CD4-positive, alpha-beta memory T cell (primary cell): ENCODE data around the gene SSRP1. TPM values are rescaled to one million over a fixed set of nuclear protein-coding genes. Genes with fewer than 3 reads are reported as not detected.
"Not testable (repeated sequence)": the region's sequence is repeated elsewhere in the genome, so short reads cannot be mapped to it uniquely, and the experiment has no call there.

Source experiments
- CTCF ChIA-PET: fragments of 350-600 bp; sonication (Branson Sonifier 250); formaldehyde crosslinking; loops from one replicate; lab custom pipeline; 2021; ENCODE audit warnings: inconsistent platforms; ENCODE audit not compliant: partially characterized antibody; lab: Charles Lee
- POLR2A ChIA-PET: fragments of 350-600 bp; sonication (Branson Sonifier 250); formaldehyde crosslinking; loops from one replicate; lab custom pipeline; 2021; ENCODE audit not compliant: partially characterized antibody; lab: Charles Lee
- DNase-seq, 5 donors: peaks; one replicate each; pipeline versions ENCODE4 v3.0.0 to v3.0.0-alpha.2; 2020 to 2022; ENCODE audit warnings: mixed read lengths in 1 of 5
- H3K27ac ChIP-seq: one replicate; pipeline ENCODE4 v1.7.0; 2013; ENCODE audit warnings: low read depth, low read length
- H3K27me3 ChIP-seq: 2 replicates; pipeline ENCODE4 v1.7.0; 2013; ENCODE audit warnings: mild to moderate bottlenecking, low read length, moderate library complexity; ENCODE audit not compliant: insufficient read depth
- H3K36me3 ChIP-seq: 2 replicates; pipeline ENCODE4 v1.7.0; 2013; ENCODE audit warnings: mild to moderate bottlenecking, low read length, moderate library complexity; ENCODE audit not compliant: insufficient read depth
- H3K4me1 ChIP-seq: 2 replicates; pipeline ENCODE4 v1.7.0; 2013; ENCODE audit warnings: mild to moderate bottlenecking, low read length, moderate library complexity; ENCODE audit not compliant: insufficient read depth
- H3K4me3 ChIP-seq, 2 donors: one replicate each; pipeline ENCODE4 v1.7.0; 2013; ENCODE audit warnings: low read length in 2 of 2, mild to moderate bottlenecking in 1 of 2
- H3K9me3 ChIP-seq, 2 donors: one replicate each; pipeline ENCODE4 v1.7.0; 2013; ENCODE audit warnings: low read length in 2 of 2, control low read depth in 1 of 2; ENCODE audit not compliant: control insufficient read depth in 1 of 2
- H3K27ac Mint-ChIP-seq, 7 donors: one replicate each; pipeline ENCODE4 v1.8.0; 2020 to 2021; ENCODE audit warnings: mixed read lengths in 7 of 7, mild to moderate bottlenecking in 6 of 7, inconsistent platforms in 3 of 7, moderate library complexity in 3 of 7
- H3K27me3 Mint-ChIP-seq, 2 donors: one replicate each; pipeline ENCODE4 v1.8.0; 2020 to 2021; ENCODE audit warnings: mixed read lengths in 2 of 2
- H3K36me3 Mint-ChIP-seq, 2 donors: one replicate each; pipeline ENCODE4 v1.8.0; 2020 to 2021; ENCODE audit warnings: mixed read lengths in 2 of 2, inconsistent platforms in 1 of 2, mild to moderate bottlenecking in 1 of 2
- H3K4me1 Mint-ChIP-seq, 4 donors: one replicate each; pipeline ENCODE4 v1.8.0; 2020 to 2021; ENCODE audit warnings: mixed read lengths in 4 of 4, mild to moderate bottlenecking in 1 of 4
- H3K4me3 Mint-ChIP-seq, 8 donors: one replicate each; pipeline ENCODE4 v1.8.0; 2020 to 2021; ENCODE audit warnings: mixed read lengths in 8 of 8, mild to moderate bottlenecking in 7 of 8, moderate library complexity in 6 of 8, inconsistent platforms in 3 of 8
- H3K9me3 Mint-ChIP-seq, 8 donors: one replicate each; pipeline ENCODE4 v1.8.0; 2020 to 2021; ENCODE audit warnings: mixed read lengths in 8 of 8, mild to moderate bottlenecking in 5 of 8, inconsistent platforms in 3 of 8, moderate library complexity in 1 of 8
- intact Hi-C: fragments of 100-400 bp; cut with micrococcal nuclease; formaldehyde crosslinking; loops from one replicate; pipeline ENCODE4 v1.15.1; 2023
- polyA plus RNA-seq, 2 donors: library from polyadenylated mRNA; unstranded; fragments of 300-500 nt; fragmentation: Illumina TruSeq; gene quantifications; one replicate each; pipeline ENCODE4 v1.2.3, GENCODE V29; 2021
- total RNA-seq, 2 experiments: library from RNA; stranded (reverse); gene quantifications; one replicate each; pipeline ENCODE4 v1.2.3, GENCODE V29; 2021

Gene SSRP1
- total and polyA plus RNA-seq, 4 experiments from 2014 or later = 19.6 to 74.3 (median 55.6) TPM

DNA sequence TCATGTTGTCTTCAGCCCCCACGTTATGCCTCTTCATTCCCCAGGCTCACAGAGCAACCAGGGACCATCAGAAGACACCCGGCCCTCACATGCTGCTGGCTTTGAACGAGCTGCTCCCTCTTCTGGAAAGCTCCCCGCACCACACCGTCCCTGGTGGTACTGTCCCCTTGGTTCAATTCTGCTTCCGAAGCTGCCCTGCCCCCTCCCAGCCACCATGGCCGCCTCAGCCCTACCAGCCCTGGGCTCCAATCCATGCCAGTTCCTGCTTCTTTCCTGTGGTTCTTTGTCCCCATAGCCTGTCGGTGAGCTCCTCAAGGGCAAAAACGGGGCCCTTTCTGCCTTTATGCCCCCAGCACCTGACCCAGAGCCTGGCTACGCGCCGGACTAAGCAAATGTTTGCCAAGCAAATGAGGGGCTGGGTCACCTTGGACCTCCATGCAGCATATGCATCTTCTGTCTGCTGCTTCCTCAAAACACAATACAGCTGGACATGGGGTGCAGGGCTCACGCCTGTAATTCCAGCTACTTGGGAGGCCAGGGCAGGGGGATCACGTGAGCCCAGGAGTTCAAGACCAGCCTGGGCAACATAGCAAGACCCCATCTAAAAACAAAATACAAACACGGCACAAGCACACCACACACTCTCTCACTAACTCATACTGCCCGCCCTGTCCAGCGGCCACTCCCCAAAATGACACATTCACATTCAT lies 32.3 kb downstream of the SSRP1 start:
- peaks cover 36 to 43% of the 10 kb centered on the region in 2 donors for H3K36me3 Mint-ChIP-seq
- intact Hi-C loops = no loop called here
- ChIA-PET POLR2A (no interaction called here), CTCF (no interaction called here)
- peaks cover 0 to 4% of the 10 kb centered on the region in 2 donors for H3K9me3 ChIP-seq
- no peak overlapping the region for H3K4me3 ChIP-seq
- no peaks in the 10 kb centered on the region for H3K27me3 ChIP-seq
- no peaks in the 10 kb centered on the region for H3K4me1 ChIP-seq
- no peak for DNase-seq
- peaks cover 3% of the 10 kb centered on the region for H3K36me3 ChIP-seq
- no peak overlapping the region for H3K27ac ChIP-seq
- peaks cover 0 to 14% (median 7%) of the 10 kb centered on the region in 8 donors for H3K9me3 Mint-ChIP-seq
- H3K27me3 Mint-ChIP-seq = no peaks in the 10 kb centered on the region
- H3K4me1 Mint-ChIP-seq = peaks cover 0 to 4% (median 0%) of the 10 kb centered on the region in 4 donors
- H3K4me3 Mint-ChIP-seq = no peak overlapping the region
- peak overlapping the region in 1 of 7 donors; percentile 82 for H3K27ac Mint-ChIP-seq

- H3K27me3 ChIP-seq = no peaks in the 10 kb centered on the region
- H3K4me1 ChIP-seq = no peaks in the 10 kb centered on the region
- Mint-ChIP-seq H3K4me3 (peak overlapping the region in 1 of 8 donors; percentile 34), H3K27ac (no peak overlapping the region), H3K36me3 (peaks cover 42 to 52% of the 10 kb centered on the region in 2 donors), H3K4me1 (peaks cover 0 to 4% (median 0%) of the 10 kb centered on the region in 4 donors), H3K27me3 (no peaks in the 10 kb centered on the region), H3K9me3 (peaks cover 0 to 17% (median 7%) of the 10 kb centered on the region in 8 donors)
- intact Hi-C loops = no loop called here
- POLR2A ChIA-PET = no interaction called here
- CTCF ChIA-PET = no interaction called here
- no peak overlapping the region for H3K4me3 ChIP-seq
- no peak for DNase-seq
- peaks cover 0 to 4% of the 10 kb centered on the region in 2 donors for H3K9me3 ChIP-seq
- H3K27ac ChIP-seq = no peak overlapping the region
- H3K36me3 ChIP-seq = peaks cover 3% of the 10 kb centered on the region
Observed at GRCh38 chr11:57302489-57302888, 33.2 kb downstream of the SSRP1 start.

DNA sequence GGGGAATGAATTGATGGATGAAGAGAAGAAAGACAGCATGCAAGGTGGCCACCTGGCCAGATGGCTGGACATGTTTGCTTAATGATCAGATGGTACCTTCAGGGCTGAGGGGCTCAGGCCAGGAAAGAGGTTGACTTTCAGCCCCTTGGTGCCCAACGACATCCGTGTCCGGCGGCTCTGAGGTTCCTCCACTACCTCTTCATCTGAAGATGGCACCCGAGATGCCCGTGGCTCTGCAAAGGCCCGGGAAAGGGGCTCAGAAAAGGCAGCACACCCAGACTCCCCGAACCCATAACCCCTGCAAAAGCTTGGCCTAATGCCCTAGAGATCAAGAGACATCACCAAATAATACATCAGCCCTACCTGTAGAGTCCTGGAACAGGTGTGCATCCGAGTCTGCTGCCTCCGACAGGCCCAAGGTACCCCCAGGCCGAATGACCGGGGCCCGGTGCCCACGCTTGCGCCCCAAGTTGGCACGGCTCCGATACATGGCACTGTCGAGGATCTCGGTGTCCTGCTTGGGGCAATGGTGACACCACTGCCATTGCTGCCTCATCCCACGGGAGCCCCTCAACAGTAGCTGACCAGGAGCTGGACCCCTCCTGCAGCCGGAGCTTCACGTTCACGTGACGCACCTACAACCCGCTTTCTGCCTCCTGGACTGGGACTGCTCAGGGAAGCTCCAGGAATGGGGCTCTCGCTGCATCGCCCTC lies 33.8 kb downstream of the SSRP1 start:
- Mint-ChIP-seq H3K27ac (no peak overlapping the region), H3K4me3 (peak overlapping the region in 1 of 8 donors; percentile 34), H3K9me3 (peaks cover 0 to 17% (median 8%) of the 10 kb centered on the region in 8 donors), H3K27me3 (no peaks in the 10 kb centered on the region), H3K36me3 (peaks cover 42 to 54% of the 10 kb centered on the region in 2 donors), H3K4me1 (peaks cover 0 to 4% (median 0%) of the 10 kb centered on the region in 4 donors)
- peaks cover 3% of the 10 kb centered on the region for H3K36me3 ChIP-seq
- H3K4me3 ChIP-seq = no peak overlapping the region
- peaks cover 0 to 4% of the 10 kb centered on the region in 2 donors for H3K9me3 ChIP-seq
- no peak for DNase-seq
- H3K27me3 ChIP-seq = no peaks in the 10 kb centered on the region
- intact Hi-C loops = no loop called here
- no peak overlapping the region for H3K27ac ChIP-seq
- POLR2A ChIA-PET = no interaction called here
- CTCF ChIA-PET = interaction anchor here (1.2 kb wide), 1 partner anchor 52 kb away, joined by 5 read pairs; no protein-coding TSS in a partner anchor
- H3K4me1 ChIP-seq = no peaks in the 10 kb centered on the region

DNA sequence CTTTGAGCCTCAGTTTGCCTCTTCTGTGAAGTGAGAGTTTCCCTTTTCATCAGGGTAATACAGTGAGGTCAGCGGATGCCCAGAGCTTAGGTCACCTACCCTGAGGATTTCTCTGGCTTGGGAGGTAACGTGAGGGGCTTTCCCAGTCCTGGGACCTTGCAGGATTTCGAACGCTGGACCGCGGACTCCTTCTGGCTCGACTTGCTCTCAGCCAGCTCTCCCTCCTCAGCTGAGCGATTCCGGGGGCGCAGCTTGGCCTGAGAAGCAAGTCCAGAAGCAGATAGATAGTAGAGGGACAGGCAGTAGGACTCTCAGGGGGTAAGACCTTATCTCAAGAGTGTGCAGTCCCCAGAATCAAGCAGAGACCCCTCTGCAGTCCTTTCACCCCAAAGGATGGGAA lies 34.9 kb downstream of the SSRP1 start:
- Histone ChIP-seq H3K4me1 (no peaks in the 10 kb centered on the region), H3K9me3 (peaks cover 0 to 4% of the 10 kb centered on the region in 2 donors), H3K36me3 (peaks cover 3% of the 10 kb centered on the region), H3K4me3 (no peak overlapping the region), H3K27me3 (no peaks in the 10 kb centered on the region), H3K27ac (no peak overlapping the region)
- CTCF ChIA-PET = interaction anchor here (1.2 kb wide), 1 partner anchor 51 kb away, joined by 5 read pairs; no protein-coding TSS in a partner anchor
- Mint-ChIP-seq H3K36me3 (peaks cover 42 to 57% of the 10 kb centered on the region in 2 donors), H3K4me3 (no peak overlapping the region), H3K4me1 (peaks cover 0 to 2% (median 0%) of the 10 kb centered on the region in 4 donors), H3K27ac (peak overlapping the region in 1 of 7 donors; percentile 35), H3K9me3 (peaks cover 0 to 20% (median 9%) of the 10 kb centered on the region in 8 donors), H3K27me3 (no peaks in the 10 kb centered on the region)
- DNase-seq = no peak
- POLR2A ChIA-PET = no interaction called here
- intact Hi-C loops = no loop called here

DNA sequence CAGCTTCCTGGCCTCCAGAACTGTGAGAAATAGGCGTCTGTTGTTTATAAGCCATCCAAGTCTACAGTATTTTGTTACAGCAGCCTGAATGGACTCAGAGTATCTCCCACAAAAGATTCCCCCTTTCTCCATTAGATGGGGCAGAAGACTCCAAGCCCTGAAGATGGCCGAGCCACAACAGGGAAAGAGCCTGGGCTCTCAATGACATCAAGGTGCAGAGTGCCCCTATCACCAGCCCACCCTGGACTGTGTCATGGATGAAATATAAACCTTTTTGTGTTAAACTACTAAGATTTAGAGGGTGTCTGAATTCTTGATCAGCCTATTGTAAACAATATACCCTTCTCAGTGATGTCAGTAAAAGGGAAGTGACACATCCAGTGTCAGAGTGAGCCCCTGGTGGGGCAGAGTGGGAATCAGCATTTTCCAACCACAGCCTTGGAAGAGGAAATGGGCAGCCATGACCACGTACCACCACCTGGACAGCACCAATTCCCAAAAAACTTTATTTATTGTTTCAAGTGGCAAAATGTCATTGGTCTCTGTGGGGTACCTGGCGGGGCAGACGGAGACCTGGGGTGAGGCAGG lies 36.4 kb downstream of the SSRP1 start:
- Mint-ChIP-seq H3K27me3 (no peaks in the 10 kb centered on the region), H3K36me3 (peaks cover 42 to 57% of the 10 kb centered on the region in 2 donors), H3K4me3 (no peak overlapping the region), H3K9me3 (peaks cover 0 to 20% (median 9%) of the 10 kb centered on the region in 8 donors), H3K4me1 (peaks cover 0 to 2% (median 0%) of the 10 kb centered on the region in 4 donors), H3K27ac (no peak overlapping the region)
- Histone ChIP-seq H3K36me3 (peaks cover 3% of the 10 kb centered on the region), H3K27me3 (no peaks in the 10 kb centered on the region), H3K4me1 (no peaks in the 10 kb centered on the region), H3K9me3 (peaks cover 0 to 4% of the 10 kb centered on the region in 2 donors), H3K27ac (no peak overlapping the region), H3K4me3 (no peak overlapping the region)
- POLR2A ChIA-PET = no interaction called here
- no peak for DNase-seq
- intact Hi-C loops = no loop called here
- CTCF ChIA-PET = no interaction called here

GRCh38 chr11:57297221-57297620 lies 38.5 kb downstream of the SSRP1 start:
- Histone ChIP-seq H3K27me3 (no peaks in the 10 kb centered on the region), H3K4me3 (no peak overlapping the region), H3K27ac (no peak overlapping the region), H3K9me3 (peaks cover 0 to 4% of the 10 kb centered on the region in 2 donors), H3K4me1 (no peaks in the 10 kb centered on the region), H3K36me3 (peaks cover 3% of the 10 kb centered on the region)
- Mint-ChIP-seq H3K27me3 (no peaks in the 10 kb centered on the region), H3K36me3 (peaks cover 36 to 48% of the 10 kb centered on the region in 2 donors), H3K4me3 (no peak overlapping the region), H3K4me1 (no peaks in the 10 kb centered on the region), H3K27ac (no peak overlapping the region), H3K9me3 (peaks cover 0 to 20% (median 9%) of the 10 kb centered on the region in 8 donors)
- POLR2A ChIA-PET = no interaction called here
- CTCF ChIA-PET = no interaction called here
- DNase-seq = no peak
- intact Hi-C loops = no loop called here

DNA sequence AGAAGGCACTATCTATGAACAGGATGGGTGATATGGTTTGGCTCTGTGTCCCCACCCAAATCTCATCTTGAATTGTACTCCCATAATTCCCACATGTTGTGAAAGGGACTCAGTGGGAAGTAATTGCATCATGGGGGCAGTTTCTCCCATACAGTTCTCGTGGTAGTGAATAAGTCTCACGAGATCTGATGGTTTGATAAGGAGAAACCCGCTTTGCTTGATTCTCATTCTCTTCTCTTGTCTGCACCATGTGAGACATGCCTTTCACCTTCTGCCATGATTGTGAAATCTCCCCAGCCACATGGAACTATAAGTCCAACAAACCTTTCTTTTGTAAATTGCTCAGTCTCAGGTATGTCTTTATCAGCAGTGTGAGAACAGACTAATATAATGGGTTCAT lies 39.5 kb downstream of the SSRP1 start:
- H3K27me3 ChIP-seq, POLR2A ChIA-PET, H3K4me1 ChIP-seq, H3K9me3 ChIP-seq, H3K4me3 ChIP-seq, H3K27ac ChIP-seq, H3K4me3 Mint-ChIP-seq, CTCF ChIA-PET, DNase-seq, H3K4me1 Mint-ChIP-seq, H3K27ac Mint-ChIP-seq, intact Hi-C loops, H3K36me3 ChIP-seq, H3K27me3 Mint-ChIP-seq: not testable (repeated sequence)
- Mint-ChIP-seq H3K9me3 (peaks cover 0 to 20% (median 9%) of the 10 kb centered on the region in 8 donors), H3K36me3 (peaks cover 27 to 38% of the 10 kb centered on the region in 2 donors)
